ENCODE measurements around the gene SIL1.

GRCh38 chr5:138920181-138920580 lies 278.0 kb downstream of the SIL1 start:
- TF ChIP-seq CTCF (IDR thresholded peaks at IDR 0.05) (no peak), POLR2A (IDR thresholded peaks at IDR 0.05) (no peak), POLR2AphosphoS5 (IDR thresholded peaks at IDR 0.05) (no peak), EP300 (IDR thresholded peaks at IDR 0.05) (no peak)
